GM18511 (cell line): ENCODE results near the gene ENSA.
"Not testable (repeated sequence)": the region's sequence is repeated elsewhere in the genome, so short reads cannot be mapped to it uniquely, and the experiment has no call there.

ENCODE experiments used
- ATAC-seq: cut with Tn5 transposase; IDR thresholded peaks from one replicate; pipeline ENCODE4 v1.9.1; 2021; ENCODE audit warnings: mild to moderate bottlenecking, moderate library complexity; ENCODE audit not compliant: unreplicated experiment

ENSA gene

GRCh38 chr1:150581962-150582361, 47.5 kb downstream of the ENSA start:
- not testable (repeated sequence) for ATAC-seq

DNA sequence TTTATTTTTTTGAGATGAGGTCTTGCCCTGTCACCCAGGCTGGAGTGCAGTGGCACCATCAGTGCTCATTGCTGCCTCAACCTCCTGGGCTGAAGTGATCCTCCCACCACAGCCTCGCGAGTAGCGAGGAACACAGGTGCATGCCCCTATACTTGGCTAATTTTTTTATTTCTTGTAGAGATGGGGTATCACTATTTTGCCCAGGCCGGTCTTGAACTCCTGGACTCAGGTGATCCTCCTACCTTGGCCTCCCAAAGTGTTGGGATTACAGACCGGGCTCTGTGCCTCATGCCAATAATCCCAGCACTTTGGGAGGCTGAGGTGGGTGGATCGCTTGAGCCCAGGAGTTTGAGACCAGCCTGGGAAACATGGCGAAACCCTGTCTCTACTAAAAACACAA, 48.0 kb downstream of the ENSA start:
- not testable (repeated sequence) for ATAC-seq

GRCh38 chr1:150580966-150581365, 48.4 kb downstream of the ENSA start:
- not testable (repeated sequence) for ATAC-seq

- ATAC-seq, result no peak
Measured at GRCh38 chr1:150579945-150580642, 49.3 kb downstream of the ENSA start.

DNA sequence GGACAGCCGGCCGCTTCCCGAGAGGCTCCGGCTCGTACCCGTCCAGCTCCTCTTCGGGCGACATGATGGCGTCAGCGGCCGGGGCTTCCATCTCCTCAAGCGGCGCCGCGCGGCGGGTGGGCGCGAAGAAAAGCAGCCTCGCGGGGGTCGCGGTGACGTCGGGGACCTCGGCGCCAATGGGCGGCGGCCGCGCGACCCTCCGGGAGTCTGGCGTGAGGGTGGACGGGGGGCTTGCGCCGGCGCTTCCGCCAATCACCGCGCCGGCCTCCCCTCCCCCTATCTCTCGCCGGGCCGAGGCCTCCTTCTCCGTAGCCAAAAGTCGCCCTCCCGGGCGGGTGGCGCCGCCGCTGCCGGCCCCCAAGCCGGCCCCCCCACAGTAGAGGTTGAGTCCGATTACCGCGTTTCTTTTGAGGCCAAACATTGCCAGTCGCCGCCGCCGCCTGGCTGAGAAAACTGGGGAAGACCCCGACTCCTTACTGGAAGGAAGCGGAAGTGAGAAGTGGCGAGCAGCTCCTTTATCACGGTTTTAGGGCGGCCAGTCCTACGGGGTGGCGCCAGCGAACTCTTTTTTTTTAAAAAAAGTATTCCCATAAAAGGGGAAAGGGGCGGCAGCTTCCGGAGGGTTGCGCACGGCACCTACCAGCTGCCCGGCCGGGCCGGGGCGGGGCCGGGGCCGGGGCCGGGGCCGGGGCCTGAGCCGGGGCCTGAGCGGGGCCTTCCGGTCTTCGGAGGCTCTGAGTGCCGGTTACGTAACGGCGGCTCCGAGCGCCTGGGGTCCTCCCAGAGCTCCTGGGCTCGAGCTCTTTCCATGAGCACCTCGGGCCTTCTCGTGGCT, 50.1 kb downstream of the ENSA start, which contains the start of gene MCL1:
Gene MCL1, minus strand, starts transcription at position 501 of the 835 bp plus-strand sequence. Its CDS starts 80 bp downstream, at position 421.
- peak; percentile 90 for ATAC-seq

GRCh38 chr1:150578272-150579109, 50.9 kb downstream of the ENSA start:
- ATAC-seq, result no peak

GRCh38 chr1:150577557-150578271, 51.7 kb downstream of the ENSA start:
- no peak for ATAC-seq

- ATAC-seq, result no peak
Measured at GRCh38 chr1:150576794-150577556, 52.4 kb downstream of the ENSA start.

- no peak for ATAC-seq
Measured at GRCh38 chr1:150576367-150576711, 53.1 kb downstream of the ENSA start.

GRCh38 chr1:150575518-150576366, 53.7 kb downstream of the ENSA start:
- no peak for ATAC-seq

DNA sequence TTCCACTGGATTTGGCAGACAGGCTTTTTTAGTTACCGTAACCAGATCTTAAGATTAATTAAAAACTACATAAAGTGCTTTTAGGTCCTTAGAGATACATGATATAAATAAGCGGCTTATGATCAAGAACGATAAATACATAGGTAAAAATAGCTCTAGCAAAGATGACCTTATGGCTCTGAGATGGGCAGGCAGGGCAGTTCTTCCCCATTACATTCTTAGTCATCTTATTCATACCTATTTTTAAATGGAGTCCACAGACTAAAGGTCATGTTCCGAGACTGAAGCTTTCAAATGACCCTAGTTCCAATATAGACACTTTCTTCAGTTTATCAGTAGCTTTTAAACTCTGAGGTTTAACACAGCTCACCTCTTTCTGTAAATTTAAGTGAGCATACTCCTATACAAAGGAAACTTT, 54.3 kb downstream of the ENSA start:
- no peak for ATAC-seq

GRCh38 chr1:150574260-150575071, 54.9 kb downstream of the ENSA start:
- ATAC-seq, result no peak

DNA sequence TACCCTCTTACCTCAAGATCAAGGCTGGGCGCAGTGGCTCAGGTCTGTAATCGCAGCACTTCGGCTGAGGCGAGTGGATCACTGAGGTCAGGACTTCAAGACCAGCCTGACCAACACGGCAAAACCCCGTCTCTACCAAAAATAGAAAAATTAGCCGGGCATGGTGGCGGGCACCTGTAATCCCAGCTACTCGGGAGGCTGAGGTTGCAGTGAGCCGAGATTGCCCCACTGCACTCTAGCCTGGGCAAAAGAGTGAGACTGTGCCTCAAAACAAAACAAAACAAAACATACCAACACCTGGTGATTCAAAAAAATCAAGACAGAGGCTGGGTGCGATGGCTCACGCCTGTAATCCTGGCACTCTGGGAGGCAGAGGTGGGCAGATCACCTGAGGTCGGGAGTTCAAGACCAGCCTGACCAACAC, 55.8 kb downstream of the ENSA start:
- not testable (repeated sequence) for ATAC-seq

DNA sequence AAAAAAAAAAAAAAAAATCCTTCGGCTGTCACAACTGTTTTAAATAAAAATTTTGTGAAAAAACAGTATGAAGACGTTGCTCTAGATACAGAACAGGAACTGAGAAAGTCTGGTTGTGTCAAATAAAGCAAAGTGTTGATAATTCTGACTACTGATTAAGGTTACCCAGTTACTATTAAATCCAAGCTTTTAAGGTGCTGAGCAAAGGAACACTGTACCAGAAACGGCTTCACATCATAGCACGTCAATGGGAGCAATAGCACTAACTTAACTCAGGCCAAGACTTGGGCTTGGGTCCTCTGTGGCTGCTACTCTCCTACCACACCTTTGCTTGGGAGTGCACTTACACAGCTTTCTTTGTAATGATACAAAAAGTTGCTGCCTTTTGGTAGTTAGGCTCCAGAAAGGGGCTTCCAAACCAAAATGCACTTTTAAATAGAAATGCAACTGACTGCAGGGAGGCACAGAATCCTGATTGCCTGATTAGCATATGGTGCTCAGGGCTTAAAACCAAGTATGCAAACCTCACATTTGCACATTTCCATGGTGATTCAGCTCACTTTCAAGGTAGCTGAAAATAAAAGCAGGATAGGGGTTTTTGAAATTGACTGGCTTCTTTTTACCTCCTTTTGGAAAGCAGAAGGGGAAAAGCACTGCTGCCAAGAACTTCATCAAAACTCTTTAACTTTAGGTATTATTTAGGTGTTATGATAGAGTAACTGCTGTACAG, 56.3 kb downstream of the ENSA start:
- no peak for ATAC-seq
